Breast epithelium (tissue), 4 donors: ENCODE results near the gene SOCS1. TPM values are rescaled to one million over a fixed set of nuclear protein-coding genes. Genes with fewer than 3 reads are reported as not detected.
A peak's percentile ranks its signal among the peaks of the same experiment; 100 is the strongest.
"Not testable (repeated sequence)": the region's sequence is repeated elsewhere in the genome, so short reads cannot be mapped to it uniquely, and the experiment has no call there.

ENCODE experiments used
- DNase-seq, 2 donors: peaks; one replicate each; pipeline ENCODE4 v3.0.0-alpha.2; 2019; ENCODE audit warnings: low spot score in 2 of 2
- H3K27ac ChIP-seq, 2 donors: fragments of 200-600 bp; sonication (generic) in 1 of 2; one replicate each; pipeline ENCODE4 v1.5.1; 2016 to 2019; ENCODE audit warnings: mild to moderate bottlenecking in 1 of 2
- H3K27me3 ChIP-seq, 2 donors: fragments of 200-600 bp; sonication (generic) in 1 of 2; one replicate each; pipeline versions ENCODE4 v1.5.1 to v1.6.0; 2017 to 2019; ENCODE audit warnings: control low read depth in 1 of 2, mild to moderate bottlenecking in 1 of 2
- H3K36me3 ChIP-seq: fragments of 200-600 bp; one replicate; pipeline ENCODE4 v1.5.1; 2019
- H3K4me1 ChIP-seq, 2 donors: fragments of 200-600 bp; sonication (generic); one replicate each; pipeline ENCODE4 v1.5.1; 2016 to 2019; ENCODE audit warnings: control low read depth in 1 of 2
- H3K4me3 ChIP-seq, 3 donors: fragments of 200-600 bp; sonication (generic); 1 replicate in 2 of 3; 2 replicates in 1 of 3; pipeline ENCODE4 v1.5.1; 2016 to 2019; ENCODE audit warnings: mild to moderate bottlenecking in 3 of 3, moderate library complexity in 2 of 3
- H3K9me3 ChIP-seq, 2 donors: fragments of 200-600 bp; sonication (generic) in 1 of 2; one replicate each; pipeline ENCODE4 v1.5.1; 2016 to 2019; ENCODE audit warnings: control low read depth in 1 of 2
- POLR2A ChIP-seq: fragments of 450-650 bp; IDR thresholded peaks from one replicate; pipeline ENCODE4 v1.6.1; 2016; ENCODE audit warnings: antibody characterized with exemption, mild to moderate bottlenecking, moderate library complexity
- POLR2AphosphoS5 ChIP-seq, 3 donors: sonication (generic); formaldehyde crosslinking; IDR thresholded peaks; one replicate each; pipeline ENCODE4 v1.6.1; 2017; ENCODE audit warnings: antibody characterized with exemption in 3 of 3
- intact Hi-C: fragments of 100-400 bp; cut with DNase I; formaldehyde crosslinking; loops from one replicate; pipeline ENCODE4 v1.15.1; 2023; ENCODE audit warnings: low total_unique reads
- total RNA-seq, 3 donors: library from RNA; depleted of rRNA; stranded (reverse); fragments of >200 nt; gene quantifications; one replicate each; pipeline ENCODE4 v1.1.0, GENCODE V29; 2016
- TF ChIP-seq, protein P1 (sequence below), 3 donors: fragments of 450-650 bp; IDR thresholded peaks; one replicate each; pipeline ENCODE4 v1.5.1; 2016 to 2017; ENCODE audit warnings: antibody characterized with exemption in 3 of 3, mild to moderate bottlenecking in 3 of 3, moderate library complexity in 3 of 3

Gene SOCS1
- total RNA-seq, 3 donors from 2014 or later, result 4.1 to 9.0 (median 5.6) TPM

DNA sequence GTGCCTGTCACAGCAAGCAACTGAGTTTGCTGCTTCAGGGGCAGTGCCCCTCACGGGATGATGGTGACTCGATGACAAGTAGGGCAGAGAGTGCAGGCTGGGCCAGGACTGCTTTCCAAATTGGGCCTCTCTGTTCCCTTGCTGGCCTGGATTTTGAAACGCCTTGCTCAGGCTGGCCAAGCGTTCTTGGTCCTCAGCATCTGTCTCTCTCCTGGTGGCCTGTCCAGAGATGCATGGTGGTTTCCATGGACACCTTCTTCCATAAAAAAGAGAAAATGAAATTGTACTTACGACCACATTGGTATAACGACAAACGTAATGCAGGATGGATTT is 44.5 kb upstream of the SOCS1 start:
- intact Hi-C loops, result loop anchor here (5.0 kb wide), 1 partner anchor 1062 kb away; no protein-coding TSS in a partner anchor
- H3K4me3 ChIP-seq, result no peak overlapping the region
- H3K27me3 ChIP-seq, result no peaks in the 10 kb centered on the region
- TF ChIP-seq POLR2AphosphoS5 (IDR thresholded peaks at IDR 0.05), result no peak
- TF ChIP-seq POLR2A, result no peak
- TF ChIP-seq, protein P1, sequence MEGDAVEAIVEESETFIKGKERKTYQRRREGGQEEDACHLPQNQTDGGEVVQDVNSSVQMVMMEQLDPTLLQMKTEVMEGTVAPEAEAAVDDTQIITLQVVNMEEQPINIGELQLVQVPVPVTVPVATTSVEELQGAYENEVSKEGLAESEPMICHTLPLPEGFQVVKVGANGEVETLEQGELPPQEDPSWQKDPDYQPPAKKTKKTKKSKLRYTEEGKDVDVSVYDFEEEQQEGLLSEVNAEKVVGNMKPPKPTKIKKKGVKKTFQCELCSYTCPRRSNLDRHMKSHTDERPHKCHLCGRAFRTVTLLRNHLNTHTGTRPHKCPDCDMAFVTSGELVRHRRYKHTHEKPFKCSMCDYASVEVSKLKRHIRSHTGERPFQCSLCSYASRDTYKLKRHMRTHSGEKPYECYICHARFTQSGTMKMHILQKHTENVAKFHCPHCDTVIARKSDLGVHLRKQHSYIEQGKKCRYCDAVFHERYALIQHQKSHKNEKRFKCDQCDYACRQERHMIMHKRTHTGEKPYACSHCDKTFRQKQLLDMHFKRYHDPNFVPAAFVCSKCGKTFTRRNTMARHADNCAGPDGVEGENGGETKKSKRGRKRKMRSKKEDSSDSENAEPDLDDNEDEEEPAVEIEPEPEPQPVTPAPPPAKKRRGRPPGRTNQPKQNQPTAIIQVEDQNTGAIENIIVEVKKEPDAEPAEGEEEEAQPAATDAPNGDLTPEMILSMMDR (IDR thresholded peaks at IDR 0.05), result no peak
- no peaks in the 10 kb centered on the region for H3K36me3 ChIP-seq
- H3K27ac ChIP-seq, result no peak overlapping the region
- no peak for DNase-seq
- H3K9me3 ChIP-seq, result no peaks in the 10 kb centered on the region
- peaks cover 0 to 11% of the 10 kb centered on the region in 2 donors for H3K4me1 ChIP-seq

DNA sequence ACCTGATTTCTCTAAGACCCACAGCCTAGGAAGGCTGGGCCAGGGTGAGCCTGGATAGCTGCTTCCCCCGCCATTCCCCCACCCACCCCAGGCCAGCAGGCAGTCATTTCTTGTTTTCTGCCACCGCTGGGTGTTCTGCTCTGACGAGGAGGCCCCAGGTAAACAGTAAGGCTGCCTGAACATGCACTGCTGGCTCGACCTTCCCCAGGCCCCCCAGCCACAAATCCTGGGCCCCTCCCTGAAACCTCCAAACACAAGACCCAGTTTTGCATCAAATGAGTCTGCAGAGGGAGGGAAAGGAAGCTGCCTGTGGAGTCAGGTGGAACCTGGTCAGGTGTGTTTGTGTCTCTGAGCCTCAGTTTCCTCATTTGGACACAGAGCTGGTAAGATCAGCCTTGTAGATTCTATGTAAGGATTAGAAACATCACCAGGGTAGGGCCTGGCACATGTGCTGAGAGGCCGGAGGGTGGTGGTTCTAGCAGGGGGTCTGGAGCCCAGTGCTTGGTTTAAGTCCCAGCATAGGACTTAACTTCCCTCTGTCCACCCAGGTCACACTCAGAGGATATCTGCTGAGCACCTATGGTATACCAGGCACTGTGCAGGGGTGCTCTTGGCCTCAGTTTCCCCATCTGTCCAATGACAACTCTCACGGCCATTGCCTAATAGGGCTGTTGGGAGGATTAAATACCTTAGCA is 44.0 kb upstream of the SOCS1 start:
- intact Hi-C loops, result loop anchor here (5.0 kb wide), 1 partner anchor 1062 kb away; no protein-coding TSS in a partner anchor
- Histone ChIP-seq H3K36me3 (no peaks in the 10 kb centered on the region), H3K4me3 (no peak overlapping the region), H3K4me1 (peaks cover 0 to 11% of the 10 kb centered on the region in 2 donors), H3K27ac (no peak overlapping the region), H3K9me3 (no peaks in the 10 kb centered on the region), H3K27me3 (no peaks in the 10 kb centered on the region)
- no peak for DNase-seq
- TF ChIP-seq, protein P1 (IDR thresholded peaks at IDR 0.05), result no peak
- TF ChIP-seq POLR2AphosphoS5 (IDR thresholded peaks at IDR 0.05) (no peak), POLR2A (no peak)

DNA sequence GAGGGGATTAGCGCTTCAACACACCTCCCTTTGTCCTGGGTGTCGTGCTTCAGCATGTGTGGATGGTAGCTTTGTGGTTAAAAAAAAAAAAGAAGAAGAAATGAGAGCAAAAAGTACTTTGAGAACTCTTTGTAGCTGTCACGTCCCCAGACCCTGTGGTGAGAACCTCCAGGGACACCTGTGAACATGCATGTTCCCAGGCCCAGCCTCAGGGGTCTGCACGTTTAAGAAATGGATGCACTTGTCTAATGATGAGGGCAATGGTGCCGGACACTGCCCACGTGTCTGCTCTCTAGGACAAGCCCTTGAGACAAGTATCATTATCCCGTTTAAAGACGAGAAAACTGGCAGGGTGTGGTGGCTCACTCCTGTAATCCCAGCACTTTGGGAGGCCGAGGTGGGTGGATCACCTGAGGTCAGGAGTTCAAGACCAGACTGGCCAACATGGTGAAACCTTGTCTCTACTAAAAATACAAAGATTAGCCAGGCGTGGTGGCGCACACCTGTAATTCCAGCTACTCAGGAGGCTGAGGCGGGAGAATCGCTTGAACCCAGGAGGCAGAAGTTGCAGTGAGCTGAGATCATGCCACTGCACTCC is 43.0 kb upstream of the SOCS1 start:
- peaks cover 0 to 11% of the 10 kb centered on the region in 2 donors for H3K4me1 ChIP-seq
- H3K27ac ChIP-seq, DNase-seq, H3K4me3 ChIP-seq, H3K36me3 ChIP-seq, H3K27me3 ChIP-seq, H3K9me3 ChIP-seq, intact Hi-C loops: not testable (repeated sequence)

DNA sequence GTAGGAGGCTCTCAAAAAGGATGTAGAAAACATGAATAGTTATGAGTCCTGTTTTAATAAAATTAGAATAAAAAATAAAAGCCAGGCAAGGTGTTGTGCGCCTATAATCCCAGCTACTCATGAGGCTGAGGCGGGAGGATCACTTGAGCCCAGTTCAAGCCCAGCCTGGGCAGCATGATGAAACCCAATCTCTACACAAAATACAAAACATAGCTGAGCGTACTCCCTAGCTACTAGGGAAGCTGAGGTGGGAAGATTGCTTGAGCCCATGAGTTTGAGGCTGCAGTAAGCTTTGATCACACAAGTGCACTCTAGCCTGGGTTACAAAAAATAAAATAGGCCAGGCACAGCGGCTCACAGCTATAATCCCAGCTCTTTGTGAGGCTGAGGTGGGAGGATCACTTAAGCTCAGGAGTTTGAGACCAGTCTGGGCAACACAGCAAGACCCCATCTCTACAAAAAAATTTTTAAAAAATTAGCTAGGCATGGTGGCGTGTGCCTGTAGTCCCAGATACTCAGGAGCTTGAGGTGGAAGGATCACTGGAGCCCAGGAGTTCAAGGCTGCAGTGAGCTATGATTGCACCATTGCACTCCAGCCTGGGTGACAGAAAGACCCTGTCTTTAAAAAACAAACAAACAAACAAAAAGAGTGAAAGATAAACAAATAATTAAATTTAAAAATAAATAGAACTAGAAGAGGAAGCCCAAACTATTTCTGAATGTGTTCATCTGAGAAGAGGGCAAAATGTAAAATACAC is 42.3 kb upstream of the SOCS1 start:
- H3K9me3 ChIP-seq, result no peaks in the 10 kb centered on the region
- peaks cover 0 to 11% of the 10 kb centered on the region in 2 donors for H3K4me1 ChIP-seq
- DNase-seq, result no peak
- TF ChIP-seq POLR2A (no peak), POLR2AphosphoS5 (IDR thresholded peaks at IDR 0.05) (no peak)
- TF ChIP-seq, protein P1 (IDR thresholded peaks at IDR 0.05), result no peak
- no peak overlapping the region for H3K27ac ChIP-seq
- H3K4me3 ChIP-seq, result no peak overlapping the region
- intact Hi-C loops, result no loop called here
- H3K27me3 ChIP-seq, result no peaks in the 10 kb centered on the region
- no peaks in the 10 kb centered on the region for H3K36me3 ChIP-seq

DNA sequence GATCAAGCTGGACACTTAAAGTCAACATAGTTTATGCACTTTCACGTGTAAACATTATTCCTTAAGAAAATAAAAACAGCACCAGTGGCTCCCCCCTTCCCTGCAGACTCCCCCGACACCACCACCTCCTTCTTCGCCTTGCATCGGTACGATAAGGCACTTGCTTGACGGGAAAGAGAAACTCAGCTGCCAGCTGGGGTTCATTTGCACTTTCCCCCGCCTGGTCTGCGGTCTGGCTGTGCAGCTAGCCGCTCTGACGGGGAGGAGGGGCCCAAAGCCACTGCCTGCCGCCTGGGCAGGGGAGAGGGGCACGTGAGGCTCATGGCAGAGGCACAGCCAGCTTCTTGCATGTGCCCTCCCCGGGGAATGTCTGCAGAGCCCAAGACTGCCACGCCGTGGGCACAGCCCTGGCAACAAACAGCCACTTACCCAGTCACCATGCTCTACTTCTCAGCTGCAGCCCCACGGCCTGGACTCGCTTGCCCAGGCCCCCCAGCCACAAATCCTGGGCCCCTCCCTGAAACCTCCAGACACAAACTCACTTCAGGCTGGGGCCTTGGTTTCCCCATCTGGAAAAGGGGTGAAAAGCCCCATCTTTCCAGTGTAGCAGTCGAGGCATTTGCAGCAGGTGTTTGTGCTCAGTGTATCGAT is 41.6 kb upstream of the SOCS1 start:
- H3K36me3 ChIP-seq, result no peaks in the 10 kb centered on the region
- no peaks in the 10 kb centered on the region for H3K9me3 ChIP-seq
- H3K27me3 ChIP-seq, result no peaks in the 10 kb centered on the region
- peak overlapping the region; percentile 11 to 61 for H3K27ac ChIP-seq
- intact Hi-C loops, result no loop called here
- H3K4me1 ChIP-seq, result peaks cover 0 to 11% of the 10 kb centered on the region in 2 donors
- TF ChIP-seq POLR2A (no peak), POLR2AphosphoS5 (IDR thresholded peaks at IDR 0.05) (no peak)
- TF ChIP-seq, protein P1 (IDR thresholded peaks at IDR 0.05), result no peak
- DNase-seq, result peak in 1 of 2 donors; percentile 66
- peak overlapping the region in 2 of 3 donors; percentile 40 to 59 for H3K4me3 ChIP-seq
